ENCODE data around the gene JAG1.

The JAG1 gene

GRCh38 chr20:10652185-10652584 lies 21.6 kb downstream of the JAG1 start:
- Histone ChIP-seq H3K27me3 (no peaks in the 10 kb centered on the region), H3K4me1 (peaks cover 4 to 100% (median 92%) of the 10 kb centered on the region in 4 donors), H3K4me3 (peak overlapping the region in 1 of 2 donors; percentile 27), H3K9me3 (no peaks in the 10 kb centered on the region), H3K36me3 (peaks cover 79 to 88% (median 82%) of the 10 kb centered on the region in 3 donors), H3K27ac (peak overlapping the region; percentile 99)
- TF ChIP-seq CTCF (IDR thresholded peaks at IDR 0.05): no peak
- intact Hi-C loops (cut with DNase I; ENCODE audit: low total_unique reads): no loop called here
- DNase-seq: peak in 1 of 2 donors; percentile 20

- intact Hi-C loops (cut with DNase I; ENCODE audit: low total_unique reads): no loop called here
- Histone ChIP-seq H3K36me3 (peaks cover 79 to 88% (median 84%) of the 10 kb centered on the region in 3 donors), H3K9me3 (no peaks in the 10 kb centered on the region), H3K27me3 (no peaks in the 10 kb centered on the region), H3K27ac (peak overlapping the region; percentile 99), H3K4me1 (peaks cover 4 to 100% (median 94%) of the 10 kb centered on the region in 4 donors), H3K4me3 (peak overlapping the region in 1 of 2 donors; percentile 5)
- DNase-seq: peak in 1 of 2 donors; percentile 25
- no peak for TF ChIP-seq CTCF (IDR thresholded peaks at IDR 0.05)
Observed at GRCh38 chr20:10651227-10651990, 22.4 kb downstream of the JAG1 start.

- intact Hi-C loops (cut with DNase I; ENCODE audit: low total_unique reads): loop anchor here (5.0 kb wide), 1 partner anchor 92 kb away; no protein-coding TSS in a partner anchor
- Histone ChIP-seq H3K9me3 (no peaks in the 10 kb centered on the region), H3K4me3 (no peak overlapping the region), H3K27ac (peak overlapping the region; percentile 99), H3K27me3 (no peaks in the 10 kb centered on the region), H3K4me1 (peaks cover 4 to 100% (median 93%) of the 10 kb centered on the region in 4 donors), H3K36me3 (peaks cover 79 to 89% (median 86%) of the 10 kb centered on the region in 3 donors)
- DNase-seq: peak in 1 of 2 donors; percentile 11
- no peak for TF ChIP-seq CTCF (IDR thresholded peaks at IDR 0.05)
Observed at GRCh38 chr20:10649797-10650160, 24.0 kb downstream of the JAG1 start.

- no peak for TF ChIP-seq CTCF (IDR thresholded peaks at IDR 0.05)
Observed at GRCh38 chr20:10649080-10649796, 24.6 kb downstream of the JAG1 start.

GRCh38 chr20:10648651-10649050 lies 25.1 kb downstream of the JAG1 start:
- peak in 1 of 2 donors; percentile 9 for DNase-seq

More at GRCh38 chr20:10649080-10649796, 24.6 kb downstream of the JAG1 start:
- Histone ChIP-seq H3K36me3 (peaks cover 83 to 89% (median 86%) of the 10 kb centered on the region in 3 donors), H3K27ac (peak overlapping the region; percentile 99), H3K4me1 (peaks cover 4 to 100% (median 92%) of the 10 kb centered on the region in 4 donors), H3K9me3 (no peaks in the 10 kb centered on the region), H3K4me3 (no peak overlapping the region), H3K27me3 (no peaks in the 10 kb centered on the region)
- intact Hi-C loops (cut with DNase I; ENCODE audit: low total_unique reads): loop anchor here (5.0 kb wide), 1 partner anchor 92 kb away; no protein-coding TSS in a partner anchor
- DNase-seq: peak in 1 of 2 donors; percentile 0

More at GRCh38 chr20:10648651-10649050, 25.1 kb downstream of the JAG1 start:
- Histone ChIP-seq H3K27me3 (no peaks in the 10 kb centered on the region), H3K4me3 (no peak overlapping the region), H3K9me3 (no peaks in the 10 kb centered on the region), H3K36me3 (peaks cover 88 to 92% (median 89%) of the 10 kb centered on the region in 3 donors), H3K27ac (peak overlapping the region; percentile 99), H3K4me1 (peaks cover 4 to 100% (median 86%) of the 10 kb centered on the region in 4 donors)
- no peak for TF ChIP-seq CTCF (IDR thresholded peaks at IDR 0.05)
- intact Hi-C loops (cut with DNase I; ENCODE audit: low total_unique reads): loop anchor here (5.0 kb wide), 1 partner anchor 91 kb away; no protein-coding TSS in a partner anchor
